Measurements from ENCODE around the gene NOL4L. TPM values are rescaled to one million over a fixed set of nuclear protein-coding genes. Genes with fewer than 3 reads are reported as not detected.

Gene NOL4L
- total RNA-seq, 2 experiments from 2014 or later = 53.1 to 55.6 TPM

DNA sequence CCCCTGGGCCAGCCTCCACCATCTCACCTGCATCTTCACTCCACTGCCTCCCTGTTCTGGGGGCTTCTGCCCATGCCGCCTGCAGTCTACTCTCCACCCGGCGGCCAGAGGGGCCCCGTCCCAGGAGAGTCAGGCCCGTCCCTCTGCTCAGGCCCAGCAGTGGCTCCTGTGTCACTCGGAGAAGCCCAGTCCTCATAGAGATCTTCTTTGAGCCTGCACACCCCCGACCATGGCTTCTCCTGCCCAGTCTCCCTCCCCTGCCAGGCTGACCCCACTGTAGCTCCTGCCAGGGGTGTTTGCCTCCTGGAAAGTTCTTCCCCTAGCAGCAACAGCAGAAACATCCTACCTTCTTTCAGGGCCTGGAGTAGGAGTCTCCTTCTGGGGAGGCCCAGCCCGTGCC, 22.2 kb upstream of the NOL4L start:
- DNase-seq = no peak
- H3K9me3 ChIP-seq (ENCODE audit: control insufficient read depth in 1 of 2, insufficient read depth in 1 of 2, low read length in 2 of 2) = no peaks in the 10 kb centered on the region
- no peak overlapping the region for H3K27ac Mint-ChIP-seq
- POLR2A ChIA-PET = no interaction called here
- CTCF ChIA-PET = no interaction called here
- H3K9me3 Mint-ChIP-seq = no peaks in the 10 kb centered on the region
- H3K4me1 ChIP-seq (ENCODE audit: insufficient read depth, low read length) = peaks cover 9% of the 10 kb centered on the region
- no peak overlapping the region for H3K4me3 ChIP-seq (ENCODE audit: low read length)
- H3K4me1 Mint-ChIP-seq (ENCODE audit: low read depth) = peaks cover 17% of the 10 kb centered on the region
- H3K36me3 Mint-ChIP-seq (ENCODE audit: low read depth) = no peaks in the 10 kb centered on the region
- H3K27ac ChIP-seq (ENCODE audit: low read depth in 1 of 2, low read length in 2 of 2) = no peak overlapping the region
- no peak overlapping the region for H3K4me3 Mint-ChIP-seq
- TF ChIP-seq, protein P1, sequence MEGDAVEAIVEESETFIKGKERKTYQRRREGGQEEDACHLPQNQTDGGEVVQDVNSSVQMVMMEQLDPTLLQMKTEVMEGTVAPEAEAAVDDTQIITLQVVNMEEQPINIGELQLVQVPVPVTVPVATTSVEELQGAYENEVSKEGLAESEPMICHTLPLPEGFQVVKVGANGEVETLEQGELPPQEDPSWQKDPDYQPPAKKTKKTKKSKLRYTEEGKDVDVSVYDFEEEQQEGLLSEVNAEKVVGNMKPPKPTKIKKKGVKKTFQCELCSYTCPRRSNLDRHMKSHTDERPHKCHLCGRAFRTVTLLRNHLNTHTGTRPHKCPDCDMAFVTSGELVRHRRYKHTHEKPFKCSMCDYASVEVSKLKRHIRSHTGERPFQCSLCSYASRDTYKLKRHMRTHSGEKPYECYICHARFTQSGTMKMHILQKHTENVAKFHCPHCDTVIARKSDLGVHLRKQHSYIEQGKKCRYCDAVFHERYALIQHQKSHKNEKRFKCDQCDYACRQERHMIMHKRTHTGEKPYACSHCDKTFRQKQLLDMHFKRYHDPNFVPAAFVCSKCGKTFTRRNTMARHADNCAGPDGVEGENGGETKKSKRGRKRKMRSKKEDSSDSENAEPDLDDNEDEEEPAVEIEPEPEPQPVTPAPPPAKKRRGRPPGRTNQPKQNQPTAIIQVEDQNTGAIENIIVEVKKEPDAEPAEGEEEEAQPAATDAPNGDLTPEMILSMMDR (IDR thresholded peaks at IDR 0.05) = no peak
- no peaks in the 10 kb centered on the region for H3K36me3 ChIP-seq (ENCODE audit: insufficient read depth, low read length)
- H3K27me3 ChIP-seq (ENCODE audit: control insufficient read depth in 1 of 2, insufficient read depth in 2 of 2, low read length in 2 of 2) = no peaks in the 10 kb centered on the region
- no peaks in the 10 kb centered on the region for H3K27me3 Mint-ChIP-seq
- no peak for ATAC-seq (ENCODE audit: poor library complexity)
- intact Hi-C loops (cut with DNase I, micrococcal nuclease) = no loop called here

DNA sequence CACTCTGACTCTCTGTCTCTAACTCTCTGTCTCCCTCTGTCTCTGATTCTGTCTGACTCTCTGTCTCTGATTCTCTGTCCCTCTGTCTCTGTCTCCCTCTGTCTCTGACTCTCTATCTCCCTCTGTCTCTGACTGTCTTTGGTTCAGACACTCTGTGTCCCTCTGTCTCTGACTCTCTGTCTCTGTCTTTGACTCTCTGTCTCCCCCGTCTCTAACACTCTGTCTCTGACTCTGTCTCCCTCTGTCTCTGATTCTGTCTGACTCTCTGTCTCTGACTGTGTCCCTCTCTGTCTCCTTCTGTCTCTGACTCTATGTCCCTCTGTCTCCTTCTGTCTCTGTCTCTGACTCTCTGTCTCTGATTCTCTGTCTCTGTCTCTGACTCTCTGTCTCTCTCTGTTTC, 21.7 kb upstream of the NOL4L start:
- CTCF ChIA-PET = no interaction called here
- Histone ChIP-seq H3K4me1 (ENCODE audit: insufficient read depth, low read length) (peaks cover 9% of the 10 kb centered on the region), H3K4me3 (ENCODE audit: low read length) (no peak overlapping the region), H3K9me3 (ENCODE audit: control insufficient read depth in 1 of 2, insufficient read depth in 1 of 2, low read length in 2 of 2) (no peaks in the 10 kb centered on the region), H3K27me3 (ENCODE audit: control insufficient read depth in 1 of 2, insufficient read depth in 2 of 2, low read length in 2 of 2) (no peaks in the 10 kb centered on the region), H3K27ac (ENCODE audit: low read depth in 1 of 2, low read length in 2 of 2) (no peak overlapping the region), H3K36me3 (ENCODE audit: insufficient read depth, low read length) (no peaks in the 10 kb centered on the region)
- POLR2A ChIA-PET = no interaction called here
- TF ChIP-seq, protein P1 (IDR thresholded peaks at IDR 0.05) = no peak
- no peak for DNase-seq
- Mint-ChIP-seq H3K4me1 (ENCODE audit: low read depth) (peaks cover 16% of the 10 kb centered on the region), H3K36me3 (ENCODE audit: low read depth) (no peaks in the 10 kb centered on the region), H3K9me3 (no peaks in the 10 kb centered on the region), H3K27ac (no peak overlapping the region), H3K27me3 (no peaks in the 10 kb centered on the region), H3K4me3 (no peak overlapping the region)
- intact Hi-C loops (cut with DNase I, micrococcal nuclease) = no loop called here
- ATAC-seq (ENCODE audit: poor library complexity) = no peak

DNA sequence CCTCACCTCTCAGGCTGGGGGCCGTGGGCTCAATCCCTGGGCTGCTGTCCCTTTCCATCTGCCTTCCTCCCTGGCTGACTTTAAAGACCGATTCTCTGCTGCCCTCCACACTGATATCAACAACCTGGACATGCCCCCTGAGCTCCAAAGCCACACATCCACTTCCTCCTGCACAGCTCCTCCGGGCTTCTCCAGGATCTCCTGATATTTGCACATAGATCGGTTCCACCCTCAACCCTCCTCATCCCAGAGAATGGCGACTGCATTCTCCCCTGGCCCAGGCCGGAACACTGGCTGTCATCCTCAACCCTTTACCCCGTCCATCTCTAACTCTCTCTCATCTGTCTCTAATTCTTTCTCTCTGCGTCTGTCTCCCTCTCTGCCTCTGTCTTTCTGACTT, 21.0 kb upstream of the NOL4L start:
- Mint-ChIP-seq H3K9me3 (no peaks in the 10 kb centered on the region), H3K36me3 (ENCODE audit: low read depth) (no peaks in the 10 kb centered on the region), H3K27me3 (no peaks in the 10 kb centered on the region), H3K27ac (no peak overlapping the region), H3K4me1 (ENCODE audit: low read depth) (peaks cover 9% of the 10 kb centered on the region), H3K4me3 (no peak overlapping the region)
- Histone ChIP-seq H3K27ac (ENCODE audit: low read depth in 1 of 2, low read length in 2 of 2) (no peak overlapping the region), H3K4me3 (ENCODE audit: low read length) (no peak overlapping the region), H3K27me3 (ENCODE audit: control insufficient read depth in 1 of 2, insufficient read depth in 2 of 2, low read length in 2 of 2) (no peaks in the 10 kb centered on the region), H3K4me1 (ENCODE audit: insufficient read depth, low read length) (peaks cover 6% of the 10 kb centered on the region), H3K36me3 (ENCODE audit: insufficient read depth, low read length) (no peaks in the 10 kb centered on the region), H3K9me3 (ENCODE audit: control insufficient read depth in 1 of 2, insufficient read depth in 1 of 2, low read length in 2 of 2) (no peaks in the 10 kb centered on the region)
- ATAC-seq (ENCODE audit: poor library complexity) = no peak
- no peak for DNase-seq
- TF ChIP-seq, protein P1 (IDR thresholded peaks at IDR 0.05) = no peak
- ChIA-PET CTCF (no interaction called here), POLR2A (no interaction called here)
- intact Hi-C loops (cut with DNase I, micrococcal nuclease) = no loop called here
